GM18873 (cell line): Measurements from ENCODE around the gene SH3PXD2B.
"Not testable (repeated sequence)": the region's sequence is repeated elsewhere in the genome, so short reads cannot be mapped to it uniquely, and the experiment has no call there.

Experiments used
- ATAC-seq: cut with Tn5 transposase; IDR thresholded peaks from one replicate; pipeline ENCODE4 v1.9.1; 2021; ENCODE audit warnings: mild to moderate bottlenecking, moderate library complexity, moderate number of reproducible peaks; ENCODE audit not compliant: unreplicated experiment, low FRiP score

Gene SH3PXD2B

DNA sequence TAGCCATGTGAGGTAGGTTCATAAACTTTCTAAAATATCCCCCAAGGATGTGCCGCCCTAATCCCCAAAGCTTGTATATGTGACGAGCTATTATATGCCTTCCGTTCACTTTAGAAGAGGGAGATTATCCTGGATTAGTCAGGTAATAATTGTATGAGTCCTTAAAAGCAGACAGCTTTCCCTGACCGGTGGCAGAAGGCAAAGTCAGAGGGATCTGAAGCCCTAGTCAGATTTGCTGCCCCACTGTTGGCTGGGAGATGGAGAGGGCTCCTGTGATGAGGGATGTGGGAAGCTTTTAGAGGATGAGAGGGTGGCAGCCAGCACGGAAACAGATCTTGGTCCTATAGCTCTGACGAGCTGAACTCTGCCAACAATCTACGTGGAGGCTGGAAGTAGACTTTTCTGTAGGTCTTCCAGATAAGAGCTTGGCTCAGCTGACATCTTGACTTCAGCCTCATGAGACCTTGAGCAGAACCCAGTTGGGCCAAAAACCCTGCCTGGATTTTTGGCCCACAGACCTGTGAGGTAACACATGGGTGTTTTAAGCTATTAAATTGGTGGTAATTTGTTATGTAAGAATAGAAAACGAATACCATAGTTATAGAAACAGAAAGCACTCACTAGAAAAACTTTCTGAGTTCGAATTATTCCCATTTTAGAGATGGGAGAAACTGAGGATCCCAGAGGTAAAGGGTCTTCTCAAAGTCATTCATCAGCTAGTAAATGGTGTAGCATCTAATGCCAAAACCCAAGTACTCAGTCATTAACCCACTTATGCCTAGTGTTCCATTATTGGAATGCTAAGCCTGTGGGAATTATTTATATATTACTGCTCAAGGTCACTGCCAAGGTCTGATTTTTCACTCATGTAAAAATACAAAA, 48.9 kb downstream of the SH3PXD2B start:
- no peak for ATAC-seq

- ATAC-seq: no peak
These were observed 49.6 kb downstream of the SH3PXD2B start for GRCh38 chr5:172404746-172405145.

- no peak for ATAC-seq
These were observed 50.5 kb downstream of the SH3PXD2B start for GRCh38 chr5:172403817-172404216.

DNA sequence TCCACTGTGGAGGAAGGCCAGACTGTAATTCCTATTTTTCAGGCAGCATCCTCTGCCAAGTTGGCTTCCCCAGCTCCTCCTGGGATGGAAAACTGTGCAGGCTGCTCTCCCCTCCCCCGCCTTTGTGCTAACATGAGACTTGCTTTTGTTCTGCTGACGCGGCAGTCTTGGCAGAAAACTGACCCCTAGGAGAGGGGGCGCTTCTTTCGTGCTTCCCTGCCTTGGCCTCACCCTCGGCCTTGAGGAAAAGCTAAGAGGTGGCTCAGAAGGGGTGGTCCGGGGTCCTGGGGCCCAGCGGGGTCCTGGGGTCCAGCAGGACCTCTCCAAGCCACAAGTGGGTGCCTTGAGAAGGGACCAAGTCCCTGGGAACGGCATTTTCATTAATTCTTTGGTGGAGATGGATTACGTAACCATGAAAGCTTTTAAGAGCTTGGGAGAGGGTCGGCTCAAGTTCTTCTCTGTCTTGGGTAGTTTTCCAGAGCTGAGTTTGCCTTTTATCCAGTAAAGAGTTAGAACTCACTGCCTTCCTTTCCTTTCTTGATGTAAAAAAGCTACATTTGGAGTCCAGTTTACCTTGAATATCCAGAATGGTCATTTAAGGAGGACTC, 51.0 kb downstream of the SH3PXD2B start:
- no peak for ATAC-seq

DNA sequence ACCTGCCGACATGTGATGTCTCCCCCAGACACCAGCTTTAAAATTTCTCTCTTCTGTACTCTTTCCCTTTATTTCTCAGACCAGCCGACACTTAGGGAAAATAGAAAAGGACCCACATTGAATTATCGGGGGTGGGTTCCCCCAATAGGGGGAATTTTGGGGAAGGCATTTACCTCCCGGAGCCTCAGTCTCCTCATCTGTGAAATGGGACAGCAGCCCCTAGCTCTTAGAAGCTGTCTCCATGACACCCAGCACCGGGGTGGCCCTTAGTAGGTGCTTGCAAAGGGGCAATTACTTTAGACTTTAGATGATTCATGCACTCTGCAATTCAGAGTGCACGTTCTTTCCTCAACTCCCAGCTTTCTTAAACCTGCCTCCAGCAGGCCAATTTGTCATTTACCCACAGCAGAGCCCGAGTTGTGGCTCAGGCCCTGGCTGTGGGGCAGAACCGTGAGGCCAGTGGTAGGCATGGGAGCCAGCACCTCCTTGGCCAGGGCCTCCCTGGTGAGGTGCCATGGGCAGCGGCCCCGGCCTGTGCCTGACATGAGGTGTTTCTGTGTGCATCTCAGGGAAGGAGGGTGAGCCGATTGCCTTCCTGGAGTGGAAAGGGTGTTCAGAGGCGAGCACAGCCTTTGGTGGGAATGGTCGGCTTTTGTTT, 51.7 kb downstream of the SH3PXD2B start:
- ATAC-seq: no peak

GRCh38 chr5:172402031-172402430, 52.3 kb downstream of the SH3PXD2B start:
- ATAC-seq: not testable (repeated sequence)

- no peak for ATAC-seq
These were observed 54.5 kb downstream of the SH3PXD2B start for GRCh38 chr5:172399826-172400225.

DNA sequence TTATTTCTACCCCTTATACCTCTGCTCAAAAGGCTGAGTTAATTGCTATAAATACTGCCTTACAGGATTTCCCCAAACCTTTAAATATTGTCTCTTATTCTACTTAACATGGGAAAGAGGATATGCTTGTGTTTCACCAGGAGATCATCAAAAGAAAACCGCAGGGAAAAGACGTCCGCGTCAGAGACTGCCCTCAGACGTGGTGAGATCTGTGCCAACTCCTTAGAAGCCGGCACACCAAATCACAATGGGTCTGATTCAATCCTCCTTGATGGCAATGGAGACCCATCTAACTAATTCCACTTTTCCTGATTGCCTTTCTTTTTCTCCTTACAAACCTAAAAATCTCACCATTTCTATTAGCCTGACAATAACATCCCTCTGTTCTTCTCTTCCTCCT, 55.0 kb downstream of the SH3PXD2B start:
- no peak for ATAC-seq

- ATAC-seq: not testable (repeated sequence)
These were observed 55.7 kb downstream of the SH3PXD2B start for GRCh38 chr5:172398645-172399044.

DNA sequence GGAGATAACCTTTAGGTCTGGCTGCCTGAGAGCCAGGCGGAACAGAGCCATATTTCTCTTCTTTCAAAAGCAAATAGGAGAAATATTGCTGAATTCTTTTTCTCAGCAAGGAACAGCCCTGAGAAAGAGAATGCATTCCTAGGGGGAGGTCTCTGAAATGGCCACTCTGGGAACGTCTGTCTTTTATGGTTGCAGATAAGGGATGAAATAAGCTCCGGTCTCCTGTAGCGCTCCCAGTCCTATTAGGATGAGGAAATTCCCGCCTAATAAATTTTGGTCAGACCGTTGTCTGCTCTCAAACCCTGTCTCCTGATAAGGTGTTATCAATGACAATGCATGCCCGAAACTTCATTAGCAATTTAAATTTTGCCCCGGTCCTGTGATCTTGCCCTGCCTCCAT, 57.3 kb downstream of the SH3PXD2B start:
- ATAC-seq: not testable (repeated sequence)

DNA sequence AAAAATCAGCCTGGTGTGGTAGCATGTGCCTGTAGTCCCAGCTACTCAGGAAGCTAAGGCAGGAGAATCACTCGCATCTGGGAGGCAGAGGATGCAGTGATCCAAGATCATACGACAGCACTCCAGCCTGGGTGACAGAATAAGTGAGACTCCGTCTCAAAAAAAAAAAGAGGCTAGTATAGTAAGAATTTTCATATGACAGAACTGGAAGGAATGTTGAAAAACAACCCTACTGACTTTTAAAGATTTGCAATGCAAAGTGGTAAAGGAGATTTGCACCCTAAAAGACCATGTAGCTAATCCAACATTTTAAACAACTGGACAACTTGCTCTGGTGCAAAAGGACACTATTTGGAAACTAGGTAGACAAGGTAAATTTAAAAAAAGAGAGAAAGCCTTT, 58.1 kb downstream of the SH3PXD2B start:
- no peak for ATAC-seq

GRCh38 chr5:172395483-172395882, 58.8 kb downstream of the SH3PXD2B start:
- no peak for ATAC-seq

DNA sequence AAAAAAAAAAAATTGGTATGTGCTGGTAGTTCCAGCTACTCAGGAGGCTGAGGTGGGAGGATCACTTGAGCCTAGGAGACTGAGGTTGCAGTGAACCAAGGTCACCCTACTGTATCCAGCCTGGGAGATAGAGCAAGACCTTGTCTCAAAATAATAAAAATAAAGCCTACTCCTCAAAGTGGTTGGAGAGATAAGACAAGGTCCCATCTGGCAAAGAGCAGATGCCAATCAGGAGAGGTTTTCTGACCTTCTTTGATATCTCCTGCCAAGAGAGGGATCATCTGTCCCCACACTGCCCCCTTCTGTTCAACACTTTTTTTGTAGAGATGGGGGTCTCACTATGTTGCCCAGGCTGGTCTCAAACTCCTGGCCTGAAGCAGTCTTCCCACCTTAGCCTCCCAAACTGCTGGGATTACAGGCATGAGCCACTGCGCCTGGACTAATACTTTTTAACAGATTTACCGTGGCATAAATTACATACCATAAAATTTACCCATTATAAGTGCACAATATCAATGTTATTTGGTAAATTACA, 64.7 kb downstream of the SH3PXD2B start:
- ATAC-seq: no peak

- no peak for ATAC-seq
These were observed 66.0 kb downstream of the SH3PXD2B start for GRCh38 chr5:172388246-172388733.

- no peak for ATAC-seq
These were observed 68.6 kb downstream of the SH3PXD2B start for GRCh38 chr5:172385707-172386106.

DNA sequence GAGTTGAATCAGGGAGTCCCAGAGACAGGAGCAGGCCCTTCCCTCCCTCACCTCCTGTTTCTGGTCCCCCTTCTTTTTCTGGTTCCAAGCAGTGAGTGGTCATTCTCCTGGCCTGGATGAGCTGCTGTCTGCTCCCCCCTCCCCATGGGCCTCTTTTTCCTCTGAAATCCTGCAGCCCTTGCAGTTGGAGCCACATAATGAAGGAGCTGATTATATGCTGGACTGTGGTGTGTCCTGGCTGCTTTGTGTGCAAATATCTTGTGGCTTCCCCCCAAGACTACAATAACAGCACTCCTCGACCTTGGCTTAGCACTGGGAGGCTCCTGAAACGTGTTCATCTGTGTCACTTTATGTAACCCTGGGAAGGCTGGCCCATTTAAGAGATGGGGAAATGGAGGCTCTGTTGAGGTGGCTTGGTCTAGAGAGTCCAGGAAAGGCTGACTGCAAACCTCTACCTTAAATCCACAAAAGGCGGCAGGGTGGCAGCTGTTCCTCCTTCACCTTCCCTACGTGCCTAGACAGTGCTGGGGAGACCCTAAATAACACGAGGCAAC, 69.2 kb downstream of the SH3PXD2B start:
- no peak for ATAC-seq

DNA sequence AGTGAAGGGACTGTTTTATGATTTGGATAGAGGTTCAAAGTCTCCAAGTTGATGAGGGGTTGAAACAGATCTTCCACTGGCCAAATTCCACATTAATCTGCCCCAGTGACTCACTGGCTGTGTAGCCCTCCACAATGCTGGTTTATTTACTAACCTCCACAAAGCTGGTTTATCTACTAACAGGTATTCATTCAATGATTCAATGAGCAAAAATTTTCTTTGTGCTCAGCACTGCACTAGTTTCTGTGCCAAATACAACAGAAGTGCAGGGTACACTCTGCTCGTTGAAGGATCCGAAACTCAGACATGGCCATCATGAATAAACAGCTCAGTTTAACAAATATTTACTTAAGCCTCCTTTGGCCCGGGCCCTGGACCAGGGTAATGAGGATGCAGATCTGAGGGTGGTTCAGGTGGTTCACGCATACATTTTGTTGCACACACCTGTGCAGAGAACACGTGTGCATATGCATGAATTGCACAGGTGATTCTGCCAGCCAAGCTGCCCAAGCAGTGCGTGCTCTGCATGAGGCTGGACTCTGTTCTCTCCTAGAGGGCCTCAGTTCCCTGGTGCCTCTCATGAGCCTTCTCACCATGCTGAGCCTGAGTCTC, 71.0 kb downstream of the SH3PXD2B start:
- no peak for ATAC-seq

GRCh38 chr5:172380987-172381643, 73.2 kb downstream of the SH3PXD2B start:
- no peak for ATAC-seq

DNA sequence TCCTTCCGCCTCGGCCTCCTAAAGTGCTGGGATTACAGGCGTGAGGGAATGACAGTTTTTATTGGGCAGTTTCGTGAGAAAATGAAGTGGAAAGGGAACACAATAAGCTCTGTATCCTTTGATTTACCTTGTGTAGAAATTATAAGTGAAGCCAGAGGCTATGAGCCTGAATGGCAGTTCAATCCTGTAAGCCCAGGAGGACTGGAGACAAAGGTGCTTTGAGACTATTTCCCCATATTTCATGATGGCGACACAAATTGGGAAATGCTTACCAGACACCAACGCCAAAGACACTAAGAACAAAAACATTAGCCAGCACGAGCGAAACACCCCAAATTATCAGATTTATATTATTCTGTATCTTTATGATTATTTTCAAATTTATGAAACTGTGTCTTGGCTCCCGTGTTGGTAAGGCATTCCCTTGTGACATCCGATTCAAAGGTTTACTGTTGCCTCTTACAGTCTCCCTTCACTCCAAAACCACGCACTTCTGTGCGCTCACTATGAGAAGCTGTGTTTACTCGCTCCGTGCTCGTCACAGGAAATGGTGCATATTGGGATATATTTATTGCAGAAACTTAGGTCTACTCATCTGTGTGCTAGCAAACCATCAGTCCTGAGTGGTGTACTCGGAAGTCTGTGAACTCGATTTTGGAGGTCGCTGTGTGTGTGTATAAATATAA, 73.9 kb downstream of the SH3PXD2B start:
- ATAC-seq: no peak
